K562 treated with DMSO at 1 percent for 4 hours (cell line): Measurements from ENCODE around the gene USP53. TPM values are rescaled to one million over a fixed set of nuclear protein-coding genes. Genes with fewer than 3 reads are reported as not detected.

Source experiments
- total RNA-seq: library from RNA; unstranded; fragments of 300-600 nt; gene quantifications from 2 replicates; pipeline ENCODE4 v1.2.3, GENCODE V29; 2022; ENCODE audit not compliant: insufficient read depth

The USP53 gene
- 6.1 and 10.5 TPM in 2 replicates for total RNA-seq

DNA sequence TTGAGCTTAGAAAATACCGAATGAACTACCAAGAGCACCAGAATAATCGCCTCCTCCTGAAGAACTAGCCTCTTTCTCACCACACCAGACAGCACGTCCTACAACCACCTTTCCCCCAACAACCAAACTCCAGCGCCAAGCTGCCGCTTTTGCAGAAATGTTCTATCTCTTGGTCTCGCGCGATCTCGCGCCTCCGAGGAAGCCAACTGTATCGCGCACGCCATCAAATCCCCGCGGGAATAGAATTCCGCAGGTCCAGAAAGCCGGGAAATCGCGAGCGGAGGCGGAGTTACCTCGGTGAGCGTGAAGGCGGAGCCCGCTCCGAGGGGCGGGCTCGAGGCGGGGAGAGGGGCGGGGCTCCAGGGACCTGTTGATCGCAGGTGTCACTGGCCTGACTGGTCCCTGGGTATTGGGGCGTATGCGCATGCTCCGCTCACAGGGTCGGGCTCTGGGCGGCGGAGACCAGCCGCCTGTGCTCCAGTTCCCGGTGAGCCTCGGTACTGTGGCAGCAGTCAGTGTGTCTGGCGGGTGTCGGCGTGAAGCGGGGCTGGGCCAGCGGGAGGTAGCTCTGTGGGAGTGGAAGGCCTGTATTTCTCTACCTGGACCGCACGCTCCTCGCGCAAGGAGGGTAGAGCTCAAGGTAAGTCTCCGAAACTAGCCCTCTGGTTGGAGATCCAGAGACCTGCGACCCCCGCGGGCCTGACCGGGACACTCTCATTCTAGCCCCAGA is at the start of gene USP53:
Gene USP53, plus strand, starts transcription at position 480 of the 730 bp plus-strand sequence. CDS start 27,047 bp downstream, outside the sequence.

GRCh38 chr4:119321921-119322687 is 109.6 kb downstream of the USP53 start, which contains the start of gene FABP2:
Gene FABP2 (minus strand): TSS chr4:119322138. CDS start chr4:119322102, 36 bp downstream.

Other genes starting within 250 kb of the USP53 start
- gene MYOZ2, start 76.9 kb upstream of the USP53 start, total RNA-seq, result not detected in 2 replicates
- gene FABP2, start 109.4 kb downstream of the USP53 start, total RNA-seq, result not detected in 2 replicates